Effector memory CD8-positive, alpha-beta T cell (primary cell): Measurements from ENCODE around the gene KLK13.

Source experiments
- ATAC-seq: fragments of 150-1000 bp; cut with Tn5 transposase; replicated peaks from 2 replicates; pipeline ENCODE4 v1.10.0; 2021; ENCODE audit warnings: mild to moderate bottlenecking, moderate library complexity
- DNase-seq, 3 experiments: peaks; one replicate each; pipeline ENCODE4 v3.0.0; 2021
- H3K27ac Mint-ChIP-seq, 2 donors: one replicate each; pipeline ENCODE4 v1.8.0; 2022; ENCODE audit warnings: mild to moderate bottlenecking in 2 of 2, mixed read lengths in 2 of 2, moderate library complexity in 2 of 2
- H3K27me3 Mint-ChIP-seq, 2 donors: one replicate each; pipeline ENCODE4 v1.8.0; 2022; ENCODE audit warnings: mixed read lengths in 2 of 2
- H3K36me3 Mint-ChIP-seq: one replicate; pipeline ENCODE4 v1.8.0; 2022; ENCODE audit warnings: mild to moderate bottlenecking, moderate library complexity, mixed read lengths; ENCODE audit not compliant: insufficient read depth
- H3K4me1 Mint-ChIP-seq, 2 donors: one replicate each; pipeline ENCODE4 v1.8.0; 2022; ENCODE audit warnings: low read depth in 2 of 2, mixed read lengths in 2 of 2
- H3K4me3 Mint-ChIP-seq, 2 donors: one replicate each; pipeline ENCODE4 v1.8.0; 2022; ENCODE audit warnings: mild to moderate bottlenecking in 2 of 2, mixed read lengths in 2 of 2, moderate library complexity in 2 of 2
- H3K9me3 Mint-ChIP-seq, 2 donors: one replicate each; pipeline ENCODE4 v1.8.0; 2022; ENCODE audit warnings: mixed read lengths in 2 of 2
- total RNA-seq, 9 experiments: gene quantifications; one replicate each; lab custom pipeline; 2026; lab: John Stamatoyannopoulos, UW

KLK13 gene
- 0 to 0.21 (median 0) reads per million in 9 experiments for total RNA-seq

- Mint-ChIP-seq H3K27ac (no peak within 1 kb of the TSS), H3K27me3 (peaks cover 32 to 55% of the 10 kb centered on the region in 2 donors), H3K4me1 (peaks cover 0 to 2% of the 10 kb centered on the region in 2 donors), H3K9me3 (no peaks in the 10 kb centered on the region), H3K36me3 (no peaks in the 10 kb centered on the region), H3K4me3 (peak within 1 kb of the TSS; percentile 42 to 57)
- DNase-seq (no peak), ATAC-seq (no peak)
Measured at GRCh38 chr19:51064534-51065220, at the start of gene KLK13. TSS of gene KLK13 (minus strand) at chr19:51065092. CDS start at chr19:51065067, 25 bp downstream.

- peaks cover 34 to 42% of the 10 kb centered on the region in 2 donors for H3K4me1 Mint-ChIP-seq
- H3K27me3 Mint-ChIP-seq: no peaks in the 10 kb centered on the region
- ATAC-seq (peak; percentile 74), DNase-seq (no peak)
- no peaks in the 10 kb centered on the region for H3K9me3 Mint-ChIP-seq
- H3K36me3 Mint-ChIP-seq: no peaks in the 10 kb centered on the region
- peak overlapping the region; percentile 56 to 65 for H3K4me3 Mint-ChIP-seq
- H3K27ac Mint-ChIP-seq: peak overlapping the region in 1 of 2 donors; percentile 63
Measured at GRCh38 chr19:51114087-51114729, 49.3 kb upstream of the KLK13 start.

- Mint-ChIP-seq H3K36me3 (peaks cover 9% of the 10 kb centered on the region), H3K27ac (no peak overlapping the region), H3K4me1 (peaks cover 42 to 48% of the 10 kb centered on the region in 2 donors), H3K4me3 (no peak overlapping the region), H3K9me3 (no peaks in the 10 kb centered on the region), H3K27me3 (no peaks in the 10 kb centered on the region)
- DNase-seq (no peak), ATAC-seq (no peak)
Measured at GRCh38 chr19:51111606-51112005, 46.7 kb upstream of the KLK13 start.

GRCh38 chr19:51110666-51110971 lies 45.7 kb upstream of the KLK13 start:
- ATAC-seq (no peak), DNase-seq (no peak)
- peaks cover 43 to 45% of the 10 kb centered on the region in 2 donors for H3K4me1 Mint-ChIP-seq
- H3K27me3 Mint-ChIP-seq: no peaks in the 10 kb centered on the region
- no peak overlapping the region for H3K27ac Mint-ChIP-seq
- H3K4me3 Mint-ChIP-seq: no peak overlapping the region
- no peaks in the 10 kb centered on the region for H3K9me3 Mint-ChIP-seq
- H3K36me3 Mint-ChIP-seq: peaks cover 9% of the 10 kb centered on the region

GRCh38 chr19:51108805-51109146 lies 43.9 kb upstream of the KLK13 start:
- Mint-ChIP-seq H3K36me3 (peaks cover 9% of the 10 kb centered on the region), H3K4me3 (peak overlapping the region; percentile 90 to 91), H3K27ac (peak overlapping the region; percentile 94), H3K4me1 (peaks cover 38 to 39% of the 10 kb centered on the region in 2 donors), H3K9me3 (no peaks in the 10 kb centered on the region), H3K27me3 (no peaks in the 10 kb centered on the region)
- DNase-seq: no peak
- ATAC-seq: peak; percentile 39

GRCh38 chr19:51108066-51108804 lies 43.3 kb upstream of the KLK13 start, which contains the start of gene CTU1:
TSS of gene CTU1 (minus strand) at chr19:51108409. CDS start at chr19:51104569, 3,840 bp downstream.
- DNase-seq (peak; percentile 96 to 98 (median 97)), ATAC-seq (peak; percentile 98)
- H3K36me3 Mint-ChIP-seq: peaks cover 14% of the 10 kb centered on the region
- H3K4me3 Mint-ChIP-seq: peak within 1 kb of the TSS; percentile 90 to 91
- no peaks in the 10 kb centered on the region for H3K27me3 Mint-ChIP-seq
- peaks cover 38% of the 10 kb centered on the region in 2 donors for H3K4me1 Mint-ChIP-seq
- H3K27ac Mint-ChIP-seq: peak within 1 kb of the TSS; percentile 94
- H3K9me3 Mint-ChIP-seq: no peaks in the 10 kb centered on the region

- H3K36me3 Mint-ChIP-seq: peaks cover 21% of the 10 kb centered on the region
- DNase-seq (no peak), ATAC-seq (no peak)
- peak overlapping the region; percentile 94 for H3K27ac Mint-ChIP-seq
- H3K4me3 Mint-ChIP-seq: peak overlapping the region; percentile 90 to 91
- H3K9me3 Mint-ChIP-seq: no peaks in the 10 kb centered on the region
- H3K27me3 Mint-ChIP-seq: no peaks in the 10 kb centered on the region
- H3K4me1 Mint-ChIP-seq: peaks cover 40 to 42% of the 10 kb centered on the region in 2 donors
Measured at GRCh38 chr19:51107406-51108065, 42.6 kb upstream of the KLK13 start.

- Mint-ChIP-seq H3K4me1 (peaks cover 48 to 53% of the 10 kb centered on the region in 2 donors), H3K27ac (no peak overlapping the region), H3K36me3 (peaks cover 41% of the 10 kb centered on the region), H3K4me3 (no peak overlapping the region), H3K9me3 (no peaks in the 10 kb centered on the region), H3K27me3 (no peaks in the 10 kb centered on the region)
- DNase-seq (no peak), ATAC-seq (no peak)
Measured at GRCh38 chr19:51103926-51104341, 39.0 kb upstream of the KLK13 start.

GRCh38 chr19:51102991-51103390 lies 38.1 kb upstream of the KLK13 start:
- H3K9me3 Mint-ChIP-seq: no peaks in the 10 kb centered on the region
- no peak overlapping the region for H3K4me3 Mint-ChIP-seq
- no peak for DNase-seq
- H3K4me1 Mint-ChIP-seq: peaks cover 41 to 45% of the 10 kb centered on the region in 2 donors
- H3K36me3 Mint-ChIP-seq: peaks cover 32% of the 10 kb centered on the region
- no peak for ATAC-seq
- no peaks in the 10 kb centered on the region for H3K27me3 Mint-ChIP-seq
- H3K27ac Mint-ChIP-seq: peak overlapping the region; percentile 3 to 16

GRCh38 chr19:51101171-51101865 lies 36.4 kb upstream of the KLK13 start:
- ATAC-seq: no peak
- no peak for DNase-seq
- Mint-ChIP-seq H3K27ac (no peak overlapping the region), H3K9me3 (no peaks in the 10 kb centered on the region), H3K36me3 (peaks cover 32% of the 10 kb centered on the region), H3K4me1 (peaks cover 37 to 40% of the 10 kb centered on the region in 2 donors), H3K27me3 (no peaks in the 10 kb centered on the region), H3K4me3 (no peak overlapping the region)

- ATAC-seq (no peak), DNase-seq (no peak)
- Mint-ChIP-seq H3K4me1 (peaks cover 31 to 33% of the 10 kb centered on the region in 2 donors), H3K36me3 (peaks cover 32% of the 10 kb centered on the region), H3K27me3 (no peaks in the 10 kb centered on the region), H3K27ac (no peak overlapping the region), H3K9me3 (no peaks in the 10 kb centered on the region), H3K4me3 (no peak overlapping the region)
Measured at GRCh38 chr19:51100601-51101000, 35.7 kb upstream of the KLK13 start.

- peaks cover 32% of the 10 kb centered on the region for H3K36me3 Mint-ChIP-seq
- no peaks in the 10 kb centered on the region for H3K9me3 Mint-ChIP-seq
- no peak overlapping the region for H3K4me3 Mint-ChIP-seq
- peaks cover 19 to 29% of the 10 kb centered on the region in 2 donors for H3K4me1 Mint-ChIP-seq
- no peak for DNase-seq
- ATAC-seq: no peak
- no peaks in the 10 kb centered on the region for H3K27me3 Mint-ChIP-seq
- no peak overlapping the region for H3K27ac Mint-ChIP-seq
Measured at GRCh38 chr19:51099047-51099382, 34.1 kb upstream of the KLK13 start.
